ENCODE measurements around the gene USP53. TPM values are rescaled to one million over a fixed set of nuclear protein-coding genes. Genes with fewer than 3 reads are reported as not detected.

Gene USP53
- total and polyA plus RNA-seq, 2 of the 13 experiments (the other 11 are each of a cell fraction or from before 2014, with no cell fraction given) = 5.3 to 8.1 TPM

GRCh38 chr4:119307606-119308005 is 95.1 kb downstream of the USP53 start (continued):
- TF ChIP-seq FOXA1 (IDR thresholded peaks at IDR 0.05) (no peak), FOXA1 (CRISPR knock-in tag; IDR thresholded peaks at IDR 0.05) (no peak)

- no peak overlapping the region for H3K27ac ChIP-seq (ENCODE audit: extremely low read length, insufficient read depth, low read length)
- ATAC-seq = no peak
- no peaks in the 10 kb centered on the region for H3K4me1 ChIP-seq (ENCODE audit: insufficient read depth, low read length)
- in situ Hi-C loops (cut with HindIII; ENCODE audit: extremely low pct_ligation_motif_present, low pct_unique_long_range_greater_than_20kb) = loop anchor here (10.0 kb wide), 2 partner anchors 174 to 314 kb away; partner anchors contain the start of gene PDE5A
- no peaks in the 10 kb centered on the region for H3K79me2 ChIP-seq (ENCODE audit: insufficient read depth, low read length)
- H3K4me2 ChIP-seq (ENCODE audit: low read depth, low read length) = no peak overlapping the region
- ChIA-PET CTCF (ENCODE audit: low intra/inter-chr PET ratio, low total read pairs) (no interaction called here), POLR2A (no interaction called here)
- no peak overlapping the region for H2AFZ ChIP-seq (ENCODE audit: low read length)
- H3K9me3 ChIP-seq (ENCODE audit: low read length) = no peaks in the 10 kb centered on the region
- intact Hi-C loops (cut with micrococcal nuclease; ENCODE audit: unreplicated experiment) = loop anchor here (5.0 kb wide), 1 partner anchor 181 kb away; no protein-coding TSS in a partner anchor
- H3K27me3 ChIP-seq (ENCODE audit: control insufficient read depth in 1 of 2, insufficient read depth in 2 of 2, low read length in 2 of 2) = no peaks in the 10 kb centered on the region
- WGBS (ENCODE audit: low lambda C conversion rate) = 100% methylated on average over 1 of the region's 1 CpG
- H4K20me1 ChIP-seq (ENCODE audit: insufficient read depth, low read length) = peaks cover 3% of the 10 kb centered on the region; the same call in 1 of the 2 replicates
- no TSS peak for BruUV-seq (replicated peaks)
- TF ChIP-seq ZNF354B (CRISPR knock-in tag; IDR thresholded peaks at IDR 0.05) (no peak), ARNTL (CRISPR knock-in tag; IDR thresholded peaks at IDR 0.05) (no peak), GPN1 (CRISPR knock-in tag; IDR thresholded peaks at IDR 0.05; ENCODE audit: borderline replicate concordance) (no peak)
- no peak overlapping the region for H3K4me3 ChIP-seq (replicated peaks in 1 of 3; ENCODE audit: insufficient read depth in 1 of 3, low read depth in 2 of 3, low read length in 3 of 3)
- no peak for DNase-seq (ENCODE audit: low spot score)
- no peak for FAIRE-seq
- no peaks in the 10 kb centered on the region for H3K36me3 ChIP-seq (replicated peaks in 1 of 2; ENCODE audit: control insufficient read depth in 1 of 2, insufficient read depth in 2 of 2, low read length in 2 of 2)
- H3K9ac ChIP-seq (ENCODE audit: insufficient read depth, low read depth, low read length) = no peak overlapping the region
Observed at GRCh38 chr4:119310826-119311225, 98.3 kb downstream of the USP53 start.

- H3K36me3 ChIP-seq (replicated peaks in 1 of 2; ENCODE audit: control insufficient read depth in 1 of 2, insufficient read depth in 2 of 2, low read length in 2 of 2) = no peaks in the 10 kb centered on the region
- no peak overlapping the region for H2AFZ ChIP-seq (ENCODE audit: low read length)
- no peak overlapping the region for H3K9ac ChIP-seq (ENCODE audit: insufficient read depth, low read depth, low read length)
- no peak for DNase-seq (ENCODE audit: low spot score)
- intact Hi-C loops (cut with micrococcal nuclease; ENCODE audit: unreplicated experiment) = loop anchor here (5.0 kb wide), 1 partner anchor 179 kb away; no protein-coding TSS in a partner anchor
- no peak overlapping the region for H3K4me3 ChIP-seq (replicated peaks in 1 of 3; ENCODE audit: insufficient read depth in 1 of 3, low read depth in 2 of 3, low read length in 3 of 3)
- no peaks in the 10 kb centered on the region for H3K79me2 ChIP-seq (ENCODE audit: insufficient read depth, low read length)
- in situ Hi-C loops (cut with HindIII; ENCODE audit: extremely low pct_ligation_motif_present, low pct_unique_long_range_greater_than_20kb) = loop anchor here (10.0 kb wide), 2 partner anchors 172 to 312 kb away; partner anchors contain the start of gene PDE5A
- no peak for FAIRE-seq
- no peaks in the 10 kb centered on the region for H3K27me3 ChIP-seq (ENCODE audit: control insufficient read depth in 1 of 2, insufficient read depth in 2 of 2, low read length in 2 of 2)
- ChIA-PET CTCF (ENCODE audit: low intra/inter-chr PET ratio, low total read pairs) (no interaction called here), POLR2A (no interaction called here)
- BruUV-seq (replicated peaks) = no TSS peak
- no peak overlapping the region for H3K27ac ChIP-seq (ENCODE audit: extremely low read length, insufficient read depth, low read length)
- ATAC-seq = no peak
- no peaks in the 10 kb centered on the region for H3K9me3 ChIP-seq (ENCODE audit: low read length)
- no peak overlapping the region for H3K4me2 ChIP-seq (ENCODE audit: low read depth, low read length)
- no peaks in the 10 kb centered on the region for H3K4me1 ChIP-seq (ENCODE audit: insufficient read depth, low read length)
- TF ChIP-seq ASH2L (IDR thresholded peaks at IDR 0.05; ENCODE audit: insufficient read length, low read depth, low read length) (no peak), CEBPB (IDR thresholded peaks at IDR 0.05; ENCODE audit: borderline replicate concordance, low read depth, low read length) (peak; percentile 40; the same call in 1 of the 2 replicates)
- H4K20me1 ChIP-seq (ENCODE audit: insufficient read depth, low read length) = peaks cover 3% of the 10 kb centered on the region; the same call in 1 of the 2 replicates
Observed at GRCh38 chr4:119313237-119313636, 100.7 kb downstream of the USP53 start.
